K562 (cell line): ENCODE measurements around the gene TMEM86A.

ENCODE experiments used
- CREB1 ChIP-seq, 2 experiments: sonication (generic) in 1 of 2; formaldehyde crosslinking in 1 of 2; IDR thresholded peaks; 2 replicates each; pipeline versions ENCODE4 v1.6.1 to v1.8.0; 2012 to 2022; ENCODE audit warnings: inconsistent platforms in 1 of 2, mild to moderate bottlenecking in 1 of 2, missing genetic modification reagents in 1 of 2, moderate library complexity in 1 of 2
- FOXM1 ChIP-seq, 2 experiments: fragments of 450-650 bp in 1 of 2; sonication (generic) in 1 of 2; formaldehyde crosslinking in 1 of 2; IDR thresholded peaks; 2 replicates each; pipeline versions ENCODE4 v1.6.1 to v1.9.0; 2017 to 2022; ENCODE audit warnings: low read depth in 2 of 2, mild to moderate bottlenecking in 2 of 2, missing genetic modification reagents in 1 of 2, moderate library complexity in 1 of 2
- KAT7 ChIP-seq: sonication (generic); formaldehyde crosslinking; IDR thresholded peaks from 2 replicates; pipeline ENCODE4 v1.8.0; 2022; ENCODE audit warnings: missing genetic modification reagents, mild to moderate bottlenecking, borderline replicate concordance
- SIX5 ChIP-seq, 2 experiments: IDR thresholded peaks; 2 replicates each; pipeline ENCODE4 v1.6.1; 2011; ENCODE audit warnings: low read length in 2 of 2, borderline replicate concordance in 1 of 2, low read depth in 1 of 2, mild to moderate bottlenecking in 1 of 2, moderate library complexity in 1 of 2; ENCODE audit not compliant: insufficient read depth in 1 of 2
- TCF7L2 ChIP-seq: fragments of 150-350 bp; IDR thresholded peaks from 2 replicates; pipeline ENCODE4 v1.6.1; 2016; ENCODE audit warnings: low read depth, mild to moderate bottlenecking, low read length, moderate library complexity
- TEAD4 ChIP-seq, 2 experiments: sonication (generic) in 1 of 2; formaldehyde crosslinking in 1 of 2; IDR thresholded peaks; 2 replicates each; pipeline versions ENCODE4 v1.6.1 to v1.8.0; 2012 to 2022; ENCODE audit warnings: borderline replicate concordance in 1 of 2, inconsistent platforms in 1 of 2, low read length in 1 of 2, mild to moderate bottlenecking in 1 of 2, missing genetic modification reagents in 1 of 2
- ZBTB7A ChIP-seq: IDR thresholded peaks from 2 replicates; pipeline ENCODE4 v1.6.1; 2011; ENCODE audit warnings: low read depth, mild to moderate bottlenecking, low read length, moderate library complexity, borderline replicate concordance; ENCODE audit not compliant: control insufficient read depth

DNA sequence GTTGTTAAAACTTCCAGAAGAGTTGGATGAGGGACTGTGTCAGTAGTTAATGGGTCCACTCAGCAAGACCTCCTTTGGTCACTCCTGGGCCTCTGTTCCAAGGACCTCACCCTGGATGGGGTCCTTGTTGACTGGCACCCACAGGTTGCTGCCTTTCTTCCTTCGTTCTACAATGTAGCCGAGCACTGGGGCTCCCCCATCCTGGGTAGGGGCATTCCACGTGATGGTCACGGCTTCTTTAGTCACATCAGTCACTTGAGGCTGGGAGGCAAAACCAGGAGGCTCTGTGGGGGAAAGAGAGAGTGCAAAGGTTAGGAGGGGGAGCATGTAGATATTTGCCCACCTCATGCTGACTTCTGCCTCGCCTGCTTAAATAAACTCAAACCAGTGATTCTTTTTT lies 12.0 kb downstream of the TMEM86A start:
- TF ChIP-seq CREB1 (IDR thresholded peaks at IDR 0.05) (no peak), CREB1 (CRISPR knock-in tag; IDR thresholded peaks at IDR 0.05) (no peak), FOXM1 (IDR thresholded peaks at IDR 0.05; ENCODE audit: low read depth) (no peak), FOXM1 (CRISPR knock-in tag; IDR thresholded peaks at IDR 0.05; ENCODE audit: low read depth) (no peak), ZBTB7A (no peak), TEAD4 (IDR thresholded peaks at IDR 0.05; ENCODE audit: low read length) (no peak), TEAD4 (CRISPR knock-in tag; IDR thresholded peaks at IDR 0.05; ENCODE audit: borderline replicate concordance) (no peak), SIX5 (IDR thresholded peaks at IDR 0.05; ENCODE audit: borderline replicate concordance in 1 of 2, insufficient read depth in 1 of 2, low read depth in 1 of 2, low read length in 2 of 2) (no peak), TCF7L2 (no peak), KAT7 (CRISPR knock-in tag) (no peak)
